ENCODE measurements around the gene FAM163B. TPM values are rescaled to one million over a fixed set of nuclear protein-coding genes. Genes with fewer than 3 reads are reported as not detected.

FAM163B gene
- total RNA-seq, 2 donors from 2014 or later = not detected

DNA sequence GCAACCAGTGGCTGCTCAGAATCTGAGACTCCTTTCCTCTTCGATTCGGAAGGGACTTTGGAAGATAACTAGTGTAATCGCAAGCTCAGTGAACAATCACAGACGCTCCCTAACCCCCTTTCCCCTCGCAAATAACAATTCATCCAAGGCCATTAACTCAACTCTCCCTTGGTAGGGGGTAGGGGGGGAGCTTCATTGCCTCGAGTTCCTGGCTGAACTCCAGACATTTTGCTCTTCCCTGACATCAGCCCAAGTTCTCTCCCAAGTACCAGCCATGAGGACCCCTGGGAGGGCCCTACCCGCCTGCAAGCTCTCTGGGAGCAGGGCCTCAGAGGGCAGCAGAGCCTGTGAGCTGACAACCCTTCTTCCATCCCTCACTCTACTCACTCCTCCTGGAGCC lies 8.4 kb downstream of the FAM163B start:
- peaks cover 26% of the 10 kb centered on the region for H3K9me3 Mint-ChIP-seq
- H3K36me3 Mint-ChIP-seq (ENCODE audit: low read depth) = no peaks in the 10 kb centered on the region
- H3K4me3 ChIP-seq (ENCODE audit: low read length) = no peak overlapping the region
- H3K4me1 ChIP-seq (ENCODE audit: control insufficient read depth, insufficient read depth, low read length) = no peaks in the 10 kb centered on the region
- no peak overlapping the region for H3K27ac Mint-ChIP-seq
- no peak overlapping the region for H3K9ac ChIP-seq (ENCODE audit: extremely low read depth, low read length, poor library complexity, severe bottlenecking)
- H3K27me3 ChIP-seq (ENCODE audit: control insufficient read depth, insufficient read depth, low read length, poor library complexity, severe bottlenecking) = no peaks in the 10 kb centered on the region
- no peaks in the 10 kb centered on the region for H3K4me1 Mint-ChIP-seq
- TF ChIP-seq, protein P1, sequence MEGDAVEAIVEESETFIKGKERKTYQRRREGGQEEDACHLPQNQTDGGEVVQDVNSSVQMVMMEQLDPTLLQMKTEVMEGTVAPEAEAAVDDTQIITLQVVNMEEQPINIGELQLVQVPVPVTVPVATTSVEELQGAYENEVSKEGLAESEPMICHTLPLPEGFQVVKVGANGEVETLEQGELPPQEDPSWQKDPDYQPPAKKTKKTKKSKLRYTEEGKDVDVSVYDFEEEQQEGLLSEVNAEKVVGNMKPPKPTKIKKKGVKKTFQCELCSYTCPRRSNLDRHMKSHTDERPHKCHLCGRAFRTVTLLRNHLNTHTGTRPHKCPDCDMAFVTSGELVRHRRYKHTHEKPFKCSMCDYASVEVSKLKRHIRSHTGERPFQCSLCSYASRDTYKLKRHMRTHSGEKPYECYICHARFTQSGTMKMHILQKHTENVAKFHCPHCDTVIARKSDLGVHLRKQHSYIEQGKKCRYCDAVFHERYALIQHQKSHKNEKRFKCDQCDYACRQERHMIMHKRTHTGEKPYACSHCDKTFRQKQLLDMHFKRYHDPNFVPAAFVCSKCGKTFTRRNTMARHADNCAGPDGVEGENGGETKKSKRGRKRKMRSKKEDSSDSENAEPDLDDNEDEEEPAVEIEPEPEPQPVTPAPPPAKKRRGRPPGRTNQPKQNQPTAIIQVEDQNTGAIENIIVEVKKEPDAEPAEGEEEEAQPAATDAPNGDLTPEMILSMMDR (conservative IDR thresholded peaks at IDR 0.05) = no peak
- no peak overlapping the region for H3K27ac ChIP-seq (ENCODE audit: low read depth, low read length)
- H3K4me3 Mint-ChIP-seq = no peak overlapping the region
- 29 to 79% methylated on average over 2 to 5 of the region's 7 CpGs for WGBS, 2 experiments (ENCODE audit: insufficient coverage in 1 of 2, insufficient read length in 1 of 2)
- DNase-seq = no peak
- peaks cover 9% of the 10 kb centered on the region for H3K9me3 ChIP-seq (ENCODE audit: control insufficient read depth, low read length)
- no peaks in the 10 kb centered on the region for H3K36me3 ChIP-seq (ENCODE audit: control insufficient read depth, insufficient read depth, low read length)
- peaks cover 7% of the 10 kb centered on the region for H3K27me3 Mint-ChIP-seq (ENCODE audit: insufficient read depth)

GRCh38 chr9:133599470-133600173 lies 9.6 kb downstream of the FAM163B start:
- DNase-seq = no peak
- H3K9me3 ChIP-seq (ENCODE audit: control insufficient read depth, low read length) = peaks cover 9% of the 10 kb centered on the region
- no peak overlapping the region for H3K9ac ChIP-seq (ENCODE audit: extremely low read depth, low read length, poor library complexity, severe bottlenecking)
- H3K36me3 ChIP-seq (ENCODE audit: control insufficient read depth, insufficient read depth, low read length) = no peaks in the 10 kb centered on the region
- H3K4me1 ChIP-seq (ENCODE audit: control insufficient read depth, insufficient read depth, low read length) = no peaks in the 10 kb centered on the region
- no peaks in the 10 kb centered on the region for H3K36me3 Mint-ChIP-seq (ENCODE audit: low read depth)
- peaks cover 8% of the 10 kb centered on the region for H3K27me3 Mint-ChIP-seq (ENCODE audit: insufficient read depth)
- no peak overlapping the region for H3K27ac ChIP-seq (ENCODE audit: low read depth, low read length)
- peaks cover 30% of the 10 kb centered on the region for H3K9me3 Mint-ChIP-seq
- no peak overlapping the region for H3K4me3 ChIP-seq (ENCODE audit: low read length)
- 96 to 100% methylated on average over 1 to 6 of the region's 6 CpGs for WGBS, 2 experiments (ENCODE audit: insufficient coverage in 1 of 2, insufficient read length in 1 of 2)
- no peak overlapping the region for H3K27ac Mint-ChIP-seq
- H3K4me3 Mint-ChIP-seq = no peak overlapping the region
- TF ChIP-seq, protein P1 (conservative IDR thresholded peaks at IDR 0.05) = no peak
- no peaks in the 10 kb centered on the region for H3K4me1 Mint-ChIP-seq
- H3K27me3 ChIP-seq (ENCODE audit: control insufficient read depth, insufficient read depth, low read length, poor library complexity, severe bottlenecking) = no peaks in the 10 kb centered on the region

GRCh38 chr9:133598978-133599377 lies 10.2 kb downstream of the FAM163B start:
- H3K9me3 ChIP-seq (ENCODE audit: control insufficient read depth, low read length) = peaks cover 9% of the 10 kb centered on the region
- H3K4me3 ChIP-seq (ENCODE audit: low read length) = no peak overlapping the region
- Mint-ChIP-seq H3K4me3 (no peak overlapping the region), H3K27ac (no peak overlapping the region), H3K36me3 (ENCODE audit: low read depth) (no peaks in the 10 kb centered on the region), H3K27me3 (ENCODE audit: insufficient read depth) (peaks cover 12% of the 10 kb centered on the region), H3K4me1 (no peaks in the 10 kb centered on the region), H3K9me3 (peaks cover 30% of the 10 kb centered on the region)
- 85 to 100% methylated on average over 1 to 7 of the region's 7 CpGs for WGBS, 2 experiments (ENCODE audit: insufficient coverage in 1 of 2, insufficient read length in 1 of 2)
- H3K9ac ChIP-seq (ENCODE audit: extremely low read depth, low read length, poor library complexity, severe bottlenecking) = no peak overlapping the region
- no peak overlapping the region for H3K27ac ChIP-seq (ENCODE audit: low read depth, low read length)
- no peaks in the 10 kb centered on the region for H3K27me3 ChIP-seq (ENCODE audit: control insufficient read depth, insufficient read depth, low read length, poor library complexity, severe bottlenecking)
- H3K4me1 ChIP-seq (ENCODE audit: control insufficient read depth, insufficient read depth, low read length) = no peaks in the 10 kb centered on the region
- TF ChIP-seq, protein P1 (conservative IDR thresholded peaks at IDR 0.05) = no peak
- DNase-seq = no peak
- no peaks in the 10 kb centered on the region for H3K36me3 ChIP-seq (ENCODE audit: control insufficient read depth, insufficient read depth, low read length)

All from endodermal cell (in vitro differentiated cells).